DND-41 (cell line): ENCODE measurements around the gene JARID2.

Experiments used
- ATAC-seq: fragments of 200-7000 bp; cut with Tn5 transposase; 3 replicates; pipeline ENCODE4 v1.9.1; 2021; ENCODE audit warnings: low read depth; ENCODE audit not compliant: insufficient read depth
- DNase-seq: peaks from one replicate; pipeline ENCODE4 v3.0.0-alpha.2; 2020
- H2AFZ ChIP-seq: 2 replicates; pipeline ENCODE4 v1.6.0; 2012; ENCODE audit warnings: low read depth, low read length
- H3K27ac ChIP-seq: 2 replicates; pipeline ENCODE4 v1.5.1; 2012; ENCODE audit warnings: low read length, inconsistent platforms
- H3K27me3 ChIP-seq: fragments of 200-600 bp; sonication (generic); 2 replicates; pipeline ENCODE4 v1.6.0; 2012; ENCODE audit warnings: low read length, mild to moderate bottlenecking, inconsistent platforms; ENCODE audit not compliant: insufficient read depth, poor library complexity
- H3K36me3 ChIP-seq: 2 replicates; pipeline ENCODE4 v1.5.1; 2012; ENCODE audit warnings: low read length, inconsistent platforms; ENCODE audit not compliant: insufficient read depth
- H3K4me1 ChIP-seq: 2 replicates; pipeline ENCODE4 v1.5.1; 2012; ENCODE audit warnings: mild to moderate bottlenecking, low read length; ENCODE audit not compliant: insufficient read depth
- H3K4me2 ChIP-seq: 2 replicates; pipeline ENCODE4 v1.6.0; 2012; ENCODE audit warnings: mild to moderate bottlenecking, moderate library complexity, low read length, inconsistent platforms; ENCODE audit not compliant: insufficient read depth
- H3K4me3 ChIP-seq, 2 experiments: fragments of 200-600 bp in 1 of 2; shearing (Covaris generic) in 1 of 2; 2 replicates each; pipeline ENCODE4 v1.5.1; 2012 to 2016; ENCODE audit warnings: inconsistent platforms in 2 of 2, low read length in 2 of 2, mild to moderate bottlenecking in 2 of 2, low read depth in 1 of 2, moderate library complexity in 1 of 2
- H3K79me2 ChIP-seq: 2 replicates; pipeline ENCODE4 v1.6.0; 2012; ENCODE audit warnings: low read length, inconsistent platforms; ENCODE audit not compliant: insufficient read depth
- H3K9ac ChIP-seq: 2 replicates; pipeline ENCODE4 v1.6.0; 2012; ENCODE audit warnings: low read depth, mild to moderate bottlenecking, inconsistent platforms, low read length, moderate library complexity
- H3K9me3 ChIP-seq: 2 replicates; pipeline ENCODE4 v1.5.1; 2012; ENCODE audit warnings: low read length, moderate library complexity, mild to moderate bottlenecking, inconsistent platforms; ENCODE audit not compliant: insufficient read depth, severe bottlenecking
- H4K20me1 ChIP-seq: 2 replicates; pipeline ENCODE4 v1.6.0; 2012; ENCODE audit warnings: low read length; ENCODE audit not compliant: insufficient read depth
- CTCF ChIP-seq: IDR thresholded peaks from 2 replicates; pipeline ENCODE4 v1.5.1; 2012; ENCODE audit warnings: borderline replicate concordance, low read length, moderate library complexity, mild to moderate bottlenecking; ENCODE audit not compliant: poor library complexity, severe bottlenecking; ENCODE audit errors: extremely low read depth
- EZH2 ChIP-seq: IDR thresholded peaks from 3 replicates; pipeline ENCODE4 v1.6.1; 2012; ENCODE audit warnings: borderline replicate concordance, low read depth, mild to moderate bottlenecking, moderate library complexity, low read length, inconsistent platforms; ENCODE audit not compliant: severe bottlenecking

Gene JARID2

GRCh38 chr6:15268137-15268908 lies 22.5 kb downstream of the JARID2 start:
- DNase-seq: no peak
- Histone ChIP-seq H3K4me2 (no peak overlapping the region), H2AFZ (no peak overlapping the region), H3K4me3 (no peak overlapping the region), H3K9ac (no peak overlapping the region), H3K4me1 (peaks cover 2% of the 10 kb centered on the region; the same call in 1 of the 2 replicates), H3K27me3 (no peaks in the 10 kb centered on the region), H3K79me2 (peaks cover 97% of the 10 kb centered on the region), H3K9me3 (no peaks in the 10 kb centered on the region), H3K36me3 (no peaks in the 10 kb centered on the region), H4K20me1 (peaks cover 78% of the 10 kb centered on the region), H3K27ac (no peak overlapping the region)
- TF ChIP-seq CTCF: no peak
- no peak for TF ChIP-seq EZH2
- no peak for ATAC-seq

- Histone ChIP-seq H3K4me1 (peaks cover under 1% of the 10 kb centered on the region; the same call in 1 of the 2 replicates), H3K36me3 (no peaks in the 10 kb centered on the region), H3K79me2 (peaks cover 97% of the 10 kb centered on the region), H4K20me1 (peaks cover 74% of the 10 kb centered on the region), H3K9ac (no peak overlapping the region), H3K27ac (no peak overlapping the region), H2AFZ (no peak overlapping the region), H3K4me2 (no peak overlapping the region), H3K9me3 (no peaks in the 10 kb centered on the region), H3K27me3 (no peaks in the 10 kb centered on the region), H3K4me3 (no peak overlapping the region)
- ATAC-seq: no peak
- DNase-seq: no peak
- TF ChIP-seq CTCF (no peak), EZH2 (no peak)
Observed at GRCh38 chr6:15269011-15269410, 23.1 kb downstream of the JARID2 start.

GRCh38 chr6:15269619-15270018 lies 23.8 kb downstream of the JARID2 start:
- Histone ChIP-seq H3K4me2 (no peak overlapping the region), H3K27me3 (no peaks in the 10 kb centered on the region), H3K9ac (no peak overlapping the region), H3K4me1 (no peaks in the 10 kb centered on the region), H3K36me3 (no peaks in the 10 kb centered on the region), H2AFZ (no peak overlapping the region), H3K4me3 (no peak overlapping the region), H3K27ac (no peak overlapping the region), H3K9me3 (no peaks in the 10 kb centered on the region), H4K20me1 (peaks cover 73% of the 10 kb centered on the region), H3K79me2 (peaks cover 97% of the 10 kb centered on the region)
- no peak for TF ChIP-seq CTCF
- DNase-seq: no peak
- no peak for ATAC-seq

GRCh38 chr6:15270402-15270801 lies 24.5 kb downstream of the JARID2 start:
- DNase-seq (no peak), ATAC-seq (no peak)
- Histone ChIP-seq H3K27ac (no peak overlapping the region), H3K79me2 (peaks cover 96% of the 10 kb centered on the region), H3K4me3 (no peak overlapping the region), H3K36me3 (no peaks in the 10 kb centered on the region), H3K4me2 (no peak overlapping the region), H4K20me1 (peaks cover 70% of the 10 kb centered on the region), H3K27me3 (no peaks in the 10 kb centered on the region), H3K9ac (no peak overlapping the region), H2AFZ (no peak overlapping the region), H3K4me1 (no peaks in the 10 kb centered on the region), H3K9me3 (no peaks in the 10 kb centered on the region)
- TF ChIP-seq CTCF: no peak
